C4-2B (cell line): Measurements from ENCODE around the gene MEIS2.

ENCODE experiments used
- H3K27ac ChIP-seq: fragments of 450-650 bp; 2 replicates; pipeline ENCODE4 v1.5.1; 2017
- ZFX ChIP-seq: fragments of 450-650 bp; IDR thresholded peaks from 2 replicates; pipeline ENCODE4 v1.6.1; 2017
- TF ChIP-seq, protein P1 (sequence below): fragments of 450-650 bp; conservative IDR thresholded peaks from 2 replicates; pipeline ENCODE4 v1.5.1; 2017; ENCODE audit warnings: mild to moderate bottlenecking

MEIS2 gene

DNA sequence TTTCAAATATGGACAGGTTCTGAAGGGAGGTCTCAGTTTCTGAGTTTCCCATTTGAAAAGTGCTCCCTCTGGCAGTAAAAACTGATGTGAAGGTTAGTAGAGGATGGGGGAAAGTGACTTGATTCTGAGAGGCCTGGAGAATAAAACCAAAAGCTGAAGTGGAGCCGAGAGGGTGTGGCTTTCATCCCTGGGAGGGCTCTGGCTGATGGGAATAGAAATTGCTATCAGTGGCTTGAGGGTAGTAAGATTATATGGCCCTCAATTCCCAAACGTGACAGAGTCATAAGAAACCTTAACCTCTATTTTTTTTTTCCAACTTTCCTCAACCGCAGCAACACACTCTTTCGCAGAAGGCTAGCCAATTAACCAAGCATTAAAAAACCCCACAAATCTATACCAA is 185.9 kb downstream of the MEIS2 start:
- H3K27ac ChIP-seq = no peak overlapping the region
- TF ChIP-seq, protein P1, sequence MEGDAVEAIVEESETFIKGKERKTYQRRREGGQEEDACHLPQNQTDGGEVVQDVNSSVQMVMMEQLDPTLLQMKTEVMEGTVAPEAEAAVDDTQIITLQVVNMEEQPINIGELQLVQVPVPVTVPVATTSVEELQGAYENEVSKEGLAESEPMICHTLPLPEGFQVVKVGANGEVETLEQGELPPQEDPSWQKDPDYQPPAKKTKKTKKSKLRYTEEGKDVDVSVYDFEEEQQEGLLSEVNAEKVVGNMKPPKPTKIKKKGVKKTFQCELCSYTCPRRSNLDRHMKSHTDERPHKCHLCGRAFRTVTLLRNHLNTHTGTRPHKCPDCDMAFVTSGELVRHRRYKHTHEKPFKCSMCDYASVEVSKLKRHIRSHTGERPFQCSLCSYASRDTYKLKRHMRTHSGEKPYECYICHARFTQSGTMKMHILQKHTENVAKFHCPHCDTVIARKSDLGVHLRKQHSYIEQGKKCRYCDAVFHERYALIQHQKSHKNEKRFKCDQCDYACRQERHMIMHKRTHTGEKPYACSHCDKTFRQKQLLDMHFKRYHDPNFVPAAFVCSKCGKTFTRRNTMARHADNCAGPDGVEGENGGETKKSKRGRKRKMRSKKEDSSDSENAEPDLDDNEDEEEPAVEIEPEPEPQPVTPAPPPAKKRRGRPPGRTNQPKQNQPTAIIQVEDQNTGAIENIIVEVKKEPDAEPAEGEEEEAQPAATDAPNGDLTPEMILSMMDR = no peak
- TF ChIP-seq ZFX = no peak

DNA sequence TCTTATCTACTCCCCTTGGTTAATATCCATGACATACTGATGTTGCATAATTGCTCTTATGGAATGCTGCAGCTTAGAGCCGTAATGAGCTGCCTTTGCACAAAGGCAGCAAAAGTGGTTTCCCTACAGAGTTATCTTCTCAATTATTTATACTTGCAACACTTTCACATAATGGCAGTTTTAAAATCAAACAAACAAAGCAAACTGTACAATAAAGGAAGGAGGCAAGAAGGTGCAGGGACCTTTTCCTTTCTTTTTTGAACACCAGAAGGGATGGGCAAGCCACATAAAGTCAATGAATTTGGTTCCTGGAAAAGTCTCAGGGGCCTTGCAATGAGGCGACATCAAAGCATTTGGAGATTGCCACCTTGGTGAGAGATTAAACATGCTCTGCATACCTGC is 188.0 kb downstream of the MEIS2 start:
- no peak overlapping the region for H3K27ac ChIP-seq
- no peak for TF ChIP-seq ZFX
- TF ChIP-seq, protein P1 = no peak

DNA sequence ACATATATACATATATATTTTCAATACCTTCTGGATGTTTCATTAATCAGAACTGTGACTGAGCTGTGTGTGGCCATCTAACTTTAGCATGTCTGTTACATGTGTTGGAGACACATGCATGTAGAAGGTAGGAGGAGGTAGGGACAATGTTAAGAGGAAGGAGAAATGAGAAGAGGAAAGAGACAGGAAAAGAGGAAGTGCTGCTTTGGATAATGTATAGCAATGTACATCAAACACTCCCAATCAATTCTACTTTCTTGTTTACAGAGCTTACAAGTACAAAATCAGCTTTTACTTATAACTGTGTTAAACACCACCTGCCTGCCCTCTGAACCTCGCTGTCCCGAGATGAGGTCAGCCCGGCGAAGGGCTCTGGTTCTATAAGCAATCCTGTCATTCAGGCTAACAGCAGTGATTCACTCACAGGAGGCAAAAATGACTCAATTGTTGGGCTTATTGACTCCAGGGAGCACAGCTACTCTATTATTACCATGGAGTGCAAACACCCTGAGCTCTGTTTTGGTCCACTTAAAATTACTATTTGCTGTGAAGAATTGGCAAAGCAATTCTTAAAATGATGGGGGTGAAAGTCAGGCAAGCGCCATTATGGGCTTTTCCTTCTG is 188.9 kb downstream of the MEIS2 start:
- TF ChIP-seq, protein P1 = no peak
- no peak for TF ChIP-seq ZFX
- H3K27ac ChIP-seq = no peak overlapping the region

DNA sequence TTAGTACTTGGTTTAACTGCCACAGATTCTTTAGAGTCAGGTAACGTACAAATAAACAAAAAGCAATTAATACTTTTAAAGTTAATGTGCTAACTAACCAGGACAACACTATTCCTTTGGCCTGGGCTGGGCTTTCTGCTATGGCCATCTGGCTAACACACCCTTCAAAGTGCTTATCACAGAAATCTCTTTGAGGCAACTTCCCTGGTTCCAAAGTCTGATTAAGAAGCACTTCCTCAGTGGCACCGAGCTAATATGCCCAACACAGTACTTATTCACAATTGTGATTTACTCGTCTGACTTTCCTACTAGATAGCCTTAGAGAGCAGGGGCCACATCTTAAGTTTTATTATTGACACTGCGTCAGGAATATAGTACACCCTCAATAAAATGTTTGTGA is 191.4 kb downstream of the MEIS2 start:
- no peak for TF ChIP-seq ZFX
- TF ChIP-seq, protein P1 = no peak
- H3K27ac ChIP-seq = no peak overlapping the region

DNA sequence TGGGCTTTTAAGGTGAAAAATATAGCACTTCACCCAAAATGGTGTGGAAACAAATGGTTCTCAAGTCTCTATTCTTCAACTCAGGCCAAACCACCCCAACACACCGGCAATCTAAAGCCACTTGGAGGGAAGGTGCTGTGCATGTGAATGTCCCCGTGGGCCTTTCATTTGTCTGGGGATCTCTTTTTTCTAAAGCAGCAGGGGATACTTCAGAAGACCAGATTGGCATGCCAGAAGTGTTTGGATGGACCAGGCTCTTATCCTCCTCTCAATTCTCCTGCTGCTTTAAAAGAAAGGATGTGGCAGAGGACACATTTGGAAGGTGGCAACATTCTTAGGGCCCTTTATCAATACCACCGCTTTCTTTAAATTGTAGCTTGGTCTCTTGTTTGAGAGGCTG is 193.1 kb downstream of the MEIS2 start:
- H3K27ac ChIP-seq = no peak overlapping the region
- TF ChIP-seq, protein P1 = no peak
- TF ChIP-seq ZFX = no peak

DNA sequence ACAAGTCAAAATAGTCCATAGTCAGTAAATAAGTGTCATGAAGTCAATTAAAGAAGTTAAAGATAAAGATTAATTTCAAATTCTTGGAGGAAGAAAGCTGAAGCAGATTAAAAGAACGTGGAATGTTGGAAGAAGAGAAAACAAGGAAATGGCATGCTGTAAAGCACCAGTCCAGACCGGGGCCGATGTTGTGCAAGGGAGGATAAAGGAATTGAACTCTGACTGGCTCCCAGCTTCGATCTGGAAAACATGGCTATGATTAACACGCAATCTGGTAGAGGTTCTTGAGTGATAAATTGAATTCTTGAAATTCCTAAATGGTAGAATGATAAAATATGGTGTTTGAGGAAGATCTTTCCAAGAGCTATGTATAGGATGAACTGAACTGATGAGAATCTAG is 194.4 kb downstream of the MEIS2 start:
- TF ChIP-seq ZFX = no peak
- TF ChIP-seq, protein P1 = no peak
- H3K27ac ChIP-seq = no peak overlapping the region

DNA sequence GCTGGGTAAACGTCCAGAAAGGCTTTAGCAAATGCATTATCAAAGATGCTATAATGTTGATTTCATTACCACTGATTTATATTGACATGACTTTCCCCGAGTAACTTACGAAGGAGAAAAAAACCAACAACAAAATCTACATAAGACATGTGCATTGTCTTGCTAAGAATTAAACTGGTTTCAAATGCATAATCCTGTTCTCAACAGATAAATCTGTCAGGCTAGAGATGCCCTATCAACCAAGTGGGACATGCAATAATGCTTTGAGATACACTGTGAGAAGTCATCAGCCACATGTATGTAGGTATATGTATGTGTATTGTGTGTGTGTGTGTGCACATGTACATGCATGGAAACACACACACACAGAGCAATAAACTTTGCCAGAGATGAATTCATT is 195.6 kb downstream of the MEIS2 start:
- TF ChIP-seq ZFX = no peak
- TF ChIP-seq, protein P1 = no peak
- H3K27ac ChIP-seq = no peak overlapping the region
